CD4-positive, alpha-beta T cell treated with Interleukin-4 for 4 hours (primary cell): ENCODE data around the gene OLFML1.

Source experiments
- DNase-seq: peaks from one replicate; pipeline ENCODE4 v3.0.0-alpha.2; 2020

OLFML1 gene

DNA sequence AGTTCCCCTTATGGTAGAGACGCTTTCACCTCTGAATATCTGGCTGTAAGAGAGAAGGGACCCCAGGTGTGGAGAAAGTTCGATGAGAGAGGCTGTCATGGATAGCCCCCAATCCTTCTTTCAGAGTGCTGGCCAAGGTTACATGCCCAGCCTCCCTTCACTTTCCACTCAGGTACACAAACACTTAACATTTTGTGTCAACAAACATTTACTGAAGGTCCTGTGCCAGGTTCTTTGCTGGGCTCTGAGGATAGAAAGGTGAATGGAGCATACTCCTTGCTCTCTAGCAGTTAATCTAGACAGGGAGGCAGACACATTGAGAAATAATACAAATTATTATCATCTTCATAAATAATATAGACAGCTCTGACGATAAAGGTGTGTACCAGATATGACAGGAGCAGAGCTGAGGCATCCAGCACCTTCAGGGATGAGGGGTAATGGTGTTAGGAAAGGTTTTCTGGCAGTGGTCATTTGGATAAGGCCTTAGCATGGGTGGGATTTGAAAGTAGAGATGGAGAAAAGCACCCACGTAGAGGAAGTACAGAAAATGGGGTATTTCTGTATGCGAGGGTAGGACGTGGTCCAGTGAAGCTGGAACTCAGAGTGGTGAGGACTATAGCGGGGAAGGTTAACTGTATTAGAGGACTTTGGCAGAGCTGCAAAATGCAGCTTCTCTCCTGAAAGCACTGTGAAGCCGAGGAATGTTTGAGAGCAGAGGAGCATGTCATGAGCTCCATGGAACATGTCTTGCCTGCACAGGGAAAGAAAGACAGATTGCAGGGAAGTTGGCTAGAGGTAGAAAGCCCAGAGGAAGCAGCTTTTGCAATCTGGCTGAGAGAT, 48.1 kb downstream of the OLFML1 start:
- no peak for DNase-seq

GRCh38 chr11:7534042-7534378, 48.7 kb downstream of the OLFML1 start:
- no peak for DNase-seq

DNA sequence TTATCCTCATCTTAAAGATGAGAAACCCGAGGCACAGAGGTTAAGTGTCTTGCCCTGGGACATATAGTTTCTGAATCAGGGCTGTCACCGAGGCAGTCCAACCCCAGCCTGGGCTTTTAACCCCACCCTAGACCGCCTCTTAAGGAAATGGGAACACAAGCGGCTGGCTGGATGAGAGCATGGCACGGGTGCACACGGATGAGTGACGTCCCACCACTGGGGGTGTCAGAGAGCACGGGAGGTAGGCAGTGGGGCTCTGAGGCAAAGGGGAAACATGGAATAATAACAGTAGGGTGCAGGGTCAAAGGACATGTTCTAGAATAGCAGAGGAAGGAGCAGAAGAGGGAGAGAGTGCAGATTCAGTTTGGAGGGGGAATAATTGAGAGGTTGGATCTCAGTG, 50.8 kb downstream of the OLFML1 start:
- DNase-seq: no peak

- DNase-seq: no peak
These were observed 52.0 kb downstream of the OLFML1 start for GRCh38 chr11:7537265-7537664.

DNA sequence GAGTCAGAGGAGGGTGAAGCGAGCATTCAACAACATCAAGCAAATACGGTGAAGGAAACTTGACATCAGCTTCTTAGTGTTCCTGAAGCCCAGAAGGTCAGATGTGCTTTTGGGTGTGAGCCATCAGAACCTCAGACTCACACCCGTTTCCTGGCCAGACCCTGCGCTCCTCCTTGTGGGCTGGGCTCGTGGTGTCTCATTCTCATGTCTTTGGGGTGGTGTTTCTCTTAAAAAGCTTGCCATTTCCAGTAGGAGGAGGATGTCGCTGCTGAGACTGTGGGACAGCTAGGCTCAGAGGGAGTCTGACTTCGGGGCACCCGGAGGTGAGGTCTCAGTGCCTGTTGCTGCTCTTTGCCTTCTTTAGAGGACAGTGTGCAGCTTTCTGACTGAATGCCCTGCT, 52.7 kb downstream of the OLFML1 start:
- peak; percentile 11 for DNase-seq

- no peak for DNase-seq
These were observed 53.5 kb downstream of the OLFML1 start for GRCh38 chr11:7538466-7539454.

- DNase-seq: no peak
These were observed 55.7 kb downstream of the OLFML1 start for GRCh38 chr11:7540830-7541555.

DNA sequence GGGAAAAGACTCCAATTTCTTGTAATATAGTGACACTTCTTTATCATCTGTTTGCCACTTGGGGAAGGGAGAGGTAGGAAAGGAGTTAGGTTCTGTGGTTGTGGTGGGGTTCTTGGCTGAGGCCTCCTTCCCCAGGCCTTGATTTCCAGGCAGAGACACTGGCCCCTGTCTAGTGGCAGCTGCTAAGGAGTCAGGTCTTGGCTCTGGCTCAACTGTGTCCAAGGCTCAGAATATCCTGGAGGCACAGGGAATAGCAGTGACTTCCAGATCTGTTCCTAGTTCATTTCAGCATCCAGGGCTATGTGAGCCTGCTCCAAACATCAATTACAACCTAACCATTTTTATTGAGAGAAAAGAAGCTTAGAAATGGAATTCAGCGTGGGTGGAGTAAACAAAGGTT, 58.0 kb downstream of the OLFML1 start:
- no peak for DNase-seq

GRCh38 chr11:7544021-7544420, 58.7 kb downstream of the OLFML1 start:
- DNase-seq: no peak

GRCh38 chr11:7545611-7546010, 60.3 kb downstream of the OLFML1 start:
- DNase-seq: no peak

GRCh38 chr11:7546324-7546791, 61.1 kb downstream of the OLFML1 start:
- DNase-seq: no peak

DNA sequence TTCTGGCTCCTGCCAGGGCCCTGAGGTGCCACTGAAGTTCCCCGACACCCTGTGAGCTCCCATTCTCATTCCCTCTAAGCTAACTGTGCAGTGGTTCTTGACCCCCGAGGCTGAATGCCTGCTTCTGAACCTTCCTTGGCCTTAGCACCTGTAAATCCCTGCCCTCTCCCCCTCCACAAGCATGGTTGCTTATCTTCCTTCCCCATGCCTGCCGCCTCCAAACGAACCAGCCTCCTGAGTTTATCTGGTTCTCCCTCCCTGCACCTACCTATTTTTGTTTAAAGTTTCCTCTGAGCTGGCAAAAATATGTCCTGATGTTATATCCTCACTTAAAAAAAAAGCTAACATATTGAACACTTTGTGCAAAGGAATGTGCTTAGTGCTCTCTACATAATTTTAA, 62.4 kb downstream of the OLFML1 start:
- no peak for DNase-seq

- no peak for DNase-seq
These were observed 63.5 kb downstream of the OLFML1 start for GRCh38 chr11:7548659-7549274.

GRCh38 chr11:7549681-7550080, 64.4 kb downstream of the OLFML1 start:
- no peak for DNase-seq

DNA sequence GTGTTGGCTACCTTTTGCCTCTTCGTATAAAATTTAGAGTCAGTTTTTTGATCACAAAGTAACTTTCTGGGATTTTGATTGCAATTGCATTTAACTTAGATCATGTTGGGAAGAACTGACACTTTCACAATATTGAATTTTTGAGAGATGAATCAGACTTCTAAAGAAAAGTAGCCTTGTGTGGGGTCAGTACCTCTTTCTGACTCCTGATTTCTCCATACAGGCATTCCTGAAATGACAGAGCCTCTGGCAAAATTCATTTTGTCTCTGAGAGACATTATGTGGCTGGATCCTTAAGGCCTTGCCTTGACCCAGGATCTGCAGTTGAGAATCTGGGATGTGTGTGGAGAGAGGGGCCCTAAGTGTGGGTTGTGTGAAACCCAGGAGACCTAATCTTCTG, 66.3 kb downstream of the OLFML1 start:
- no peak for DNase-seq

- no peak for DNase-seq
These were observed 67.4 kb downstream of the OLFML1 start for GRCh38 chr11:7552666-7553065.

DNA sequence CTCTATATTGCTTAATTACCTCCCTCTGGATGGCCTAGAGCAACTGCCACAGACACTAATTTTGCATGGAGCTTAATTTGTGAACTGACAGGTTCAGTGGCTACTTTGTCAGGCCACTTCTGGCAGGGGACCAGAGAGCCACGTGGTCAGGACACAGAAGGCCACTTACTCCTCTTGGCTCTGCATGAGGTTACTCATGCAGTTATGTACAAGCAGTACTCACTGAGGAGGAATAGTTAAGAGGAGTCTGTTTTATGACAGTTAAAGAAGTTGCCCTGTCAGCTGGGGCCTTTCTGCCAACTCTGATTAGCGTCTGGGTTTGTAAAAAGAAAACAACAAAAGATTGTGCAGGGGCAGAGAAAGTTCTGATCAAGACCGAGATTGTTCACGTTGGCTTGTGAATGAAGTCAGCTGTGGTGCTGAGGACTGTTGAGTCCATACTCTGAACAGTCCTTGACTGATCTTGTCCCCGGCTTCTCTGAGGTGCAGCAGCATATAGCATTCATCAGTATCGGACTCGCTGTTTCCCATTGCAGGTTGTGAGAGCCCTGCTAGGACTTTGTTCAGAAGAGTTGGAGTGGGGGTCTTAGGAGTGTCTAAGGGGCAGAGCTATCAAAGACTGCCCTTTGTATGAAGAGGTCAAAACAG, 69.9 kb downstream of the OLFML1 start:
- no peak for DNase-seq

DNA sequence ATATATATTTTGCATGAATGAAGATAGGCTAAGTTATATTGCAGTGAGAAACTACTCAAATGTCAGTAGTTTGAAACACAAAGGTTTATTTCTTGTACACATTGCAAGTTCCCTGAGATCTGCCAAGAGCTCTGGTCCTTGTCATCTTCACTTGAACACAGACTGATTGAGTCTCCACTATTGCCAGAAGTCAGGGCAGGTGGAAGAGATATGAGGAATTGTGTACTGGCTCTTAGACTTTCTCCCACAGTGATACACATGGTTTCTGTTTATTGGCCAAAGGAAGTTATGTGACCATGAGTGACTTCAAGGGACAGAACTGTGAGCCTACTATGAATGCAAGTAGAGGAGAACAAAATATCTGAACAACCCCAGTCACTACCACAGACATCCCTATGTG, 72.7 kb downstream of the OLFML1 start:
- no peak for DNase-seq

DNA sequence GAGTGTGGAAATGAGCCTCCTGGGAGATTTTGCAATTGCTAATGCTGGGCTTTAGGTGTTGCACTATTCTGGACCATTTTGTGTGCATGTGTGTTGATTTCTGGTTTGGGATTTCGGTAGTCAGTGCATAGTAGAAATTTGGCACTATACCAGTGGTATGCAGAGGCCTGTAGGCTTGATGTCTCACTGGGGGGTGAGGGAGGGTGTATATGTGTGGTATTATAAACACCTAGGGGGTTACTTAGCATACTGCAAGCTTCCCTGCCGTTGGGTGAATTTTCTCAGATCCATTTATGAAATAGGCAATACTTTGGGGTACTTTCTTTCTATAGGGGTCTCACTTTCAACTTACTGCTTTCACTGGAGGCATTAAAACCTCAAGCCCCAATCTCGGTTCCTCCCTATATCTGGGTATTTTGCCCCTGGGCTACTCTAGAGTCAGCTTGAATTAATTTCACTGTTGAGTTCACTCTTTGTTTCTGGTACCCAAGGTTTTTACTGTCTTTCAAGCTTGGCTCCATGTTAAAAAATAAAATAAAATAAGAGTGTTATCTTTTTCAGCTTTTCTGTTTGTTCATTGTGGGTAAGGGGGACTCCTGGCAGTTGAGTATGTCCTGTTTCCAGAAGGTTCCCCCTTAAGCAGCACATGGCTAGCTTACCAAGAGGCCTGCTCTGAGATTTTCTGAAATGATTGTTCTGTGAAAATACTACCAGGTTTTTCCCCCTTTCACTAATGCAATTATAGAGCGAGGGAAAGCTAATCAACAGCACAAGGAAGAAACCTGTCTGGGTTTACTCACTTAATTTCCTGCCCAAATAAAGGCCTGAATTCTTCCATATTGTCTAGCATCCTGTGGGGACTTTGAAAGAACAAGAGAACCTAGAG, 74.3 kb downstream of the OLFML1 start:
- no peak for DNase-seq
